H9 (cell line): ENCODE results near the gene CHMP3. TPM values are rescaled to one million over a fixed set of nuclear protein-coding genes. Genes with fewer than 3 reads are reported as not detected.

Experiments used
- DNase-seq: peaks from one replicate; pipeline ENCODE4 v3.0.0-alpha.2; 2017
- H2AFZ ChIP-seq: one replicate; pipeline ENCODE4 v1.6.1; 2013; ENCODE audit warnings: mild to moderate bottlenecking, low read length, control low read depth, moderate library complexity
- H2AK5ac ChIP-seq: 2 replicates; pipeline ENCODE4 v1.6.1; 2013; ENCODE audit warnings: low read length, control low read depth, mixed read lengths; ENCODE audit not compliant: insufficient read length
- H2BK120ac ChIP-seq: one replicate; pipeline ENCODE4 v1.6.1; 2013; ENCODE audit warnings: low read depth, mild to moderate bottlenecking, low read length, control low read depth, inconsistent platforms; ENCODE audit not compliant: poor library complexity, severe bottlenecking
- H2BK12ac ChIP-seq: 2 replicates; pipeline ENCODE4 v1.6.1; 2013; ENCODE audit warnings: low read length, control low read depth, mixed read lengths, low read depth; ENCODE audit not compliant: insufficient read length
- H2BK15ac ChIP-seq: 2 replicates; pipeline ENCODE4 v1.6.1; 2013; ENCODE audit warnings: low read depth, low read length, control low read depth
- H2BK20ac ChIP-seq: one replicate; pipeline ENCODE4 v1.6.1; 2013; ENCODE audit warnings: low read depth, mild to moderate bottlenecking, low read length, control low read depth, inconsistent platforms; ENCODE audit not compliant: poor library complexity, severe bottlenecking
- H2BK5ac ChIP-seq: 2 replicates; pipeline ENCODE4 v1.6.1; 2013; ENCODE audit warnings: low read length, control low read depth, mixed read lengths; ENCODE audit not compliant: insufficient read length
- H3K14ac ChIP-seq: 2 replicates; pipeline ENCODE4 v1.6.1; 2013; ENCODE audit warnings: low read length, control low read depth; ENCODE audit not compliant: insufficient read depth
- H3K18ac ChIP-seq: 2 replicates; pipeline ENCODE4 v1.6.1; 2013; ENCODE audit warnings: low read depth, mild to moderate bottlenecking, mixed read lengths, low read length, control low read depth; ENCODE audit not compliant: insufficient read length
- H3K23ac ChIP-seq: 2 replicates; pipeline ENCODE4 v1.6.1; 2013; ENCODE audit warnings: low read length, control low read depth, mixed read lengths, low read depth; ENCODE audit not compliant: insufficient read length
- H3K23me2 ChIP-seq: 2 replicates; pipeline ENCODE4 v1.6.1; 2013; ENCODE audit warnings: low read depth, mild to moderate bottlenecking, mixed read lengths, low read length, control low read depth; ENCODE audit not compliant: insufficient read length, poor library complexity, severe bottlenecking
- H3K27ac ChIP-seq: 2 replicates; pipeline ENCODE4 v1.5.1; 2013; ENCODE audit warnings: low read length, control low read depth, mixed read lengths, low read depth; ENCODE audit not compliant: insufficient read length
- H3K27me3 ChIP-seq: 2 replicates; pipeline ENCODE4 v1.6.1; 2013; ENCODE audit warnings: low read length, control low read depth, inconsistent platforms; ENCODE audit not compliant: insufficient read depth
- H3K4ac ChIP-seq: 2 replicates; pipeline ENCODE4 v1.6.1; 2013; ENCODE audit warnings: low read depth, mild to moderate bottlenecking, control low read depth, inconsistent platforms, low read length, moderate library complexity
- H3K4me1 ChIP-seq: 2 replicates; pipeline ENCODE4 v1.6.1; 2013; ENCODE audit warnings: low read length, control low read depth, inconsistent platforms; ENCODE audit not compliant: insufficient read depth
- H3K4me2 ChIP-seq: 2 replicates; pipeline ENCODE4 v1.6.1; 2013; ENCODE audit warnings: low read length, control low read depth, mixed read lengths; ENCODE audit not compliant: insufficient read length, insufficient read depth
- H3K56ac ChIP-seq: 2 replicates; pipeline ENCODE4 v1.6.1; 2013; ENCODE audit warnings: low read depth, mild to moderate bottlenecking, mixed read lengths, low read length, control low read depth; ENCODE audit not compliant: insufficient read length
- H3K79me1 ChIP-seq: 2 replicates; pipeline ENCODE4 v1.6.1; 2013; ENCODE audit warnings: low read depth, mild to moderate bottlenecking, moderate library complexity, low read length, control low read depth, inconsistent platforms; ENCODE audit not compliant: insufficient read depth, poor library complexity, severe bottlenecking
- H3K79me2 ChIP-seq: 2 replicates; pipeline ENCODE4 v1.6.1; 2013; ENCODE audit warnings: low read length, control low read depth, inconsistent platforms; ENCODE audit not compliant: insufficient read depth
- H3K9ac ChIP-seq: 2 replicates; pipeline ENCODE4 v1.6.1; 2013; ENCODE audit warnings: low read length, control low read depth, mixed read lengths; ENCODE audit not compliant: insufficient read length; ENCODE audit errors: extremely low read depth
- H3K9me3 ChIP-seq: one replicate; pipeline ENCODE4 v1.6.1; 2013; ENCODE audit warnings: low read depth, low read length, inconsistent platforms; ENCODE audit not compliant: control insufficient read depth
- H3T11ph ChIP-seq: one replicate; pipeline ENCODE4 v1.6.1; 2013; ENCODE audit warnings: mild to moderate bottlenecking, low read length, control low read depth, inconsistent platforms
- H4K20me1 ChIP-seq: one replicate; pipeline ENCODE4 v1.6.1; 2013; ENCODE audit not compliant: control insufficient read depth, insufficient read length, insufficient read depth
- H4K5ac ChIP-seq: 2 replicates; pipeline ENCODE4 v1.6.1; 2013; ENCODE audit warnings: low read depth, mild to moderate bottlenecking, mixed read lengths, low read length, control low read depth; ENCODE audit not compliant: insufficient read length
- H4K8ac ChIP-seq: replicated peaks from 2 replicates; pipeline ENCODE4 v1.6.1; 2013; ENCODE audit warnings: low read length, control low read depth, mixed read lengths, low read depth; ENCODE audit not compliant: insufficient read length
- H4K91ac ChIP-seq: 2 replicates; pipeline ENCODE4 v1.6.1; 2013; ENCODE audit warnings: low read depth, mild to moderate bottlenecking, moderate library complexity, mixed read lengths, low read length, control low read depth; ENCODE audit not compliant: insufficient read length
- H3K27ac Mint-ChIP-seq, 3 experiments: 2 replicates in 2 of 3; 3 replicates in 1 of 3; pipeline ENCODE4 v1.8.0; 2020 to 2021; ENCODE audit warnings: mixed read lengths in 3 of 3, mild to moderate bottlenecking in 1 of 3, moderate library complexity in 1 of 3
- H3K27me3 Mint-ChIP-seq: 2 replicates; pipeline ENCODE4 v1.8.0; 2021; ENCODE audit warnings: low read depth, mild to moderate bottlenecking, moderate library complexity, mixed read lengths
- H3K36me3 Mint-ChIP-seq, 3 experiments: 2 replicates in 2 of 3; 3 replicates in 1 of 3; pipeline ENCODE4 v1.8.0; 2020 to 2021; ENCODE audit warnings: low read depth in 3 of 3, mixed read lengths in 3 of 3; ENCODE audit not compliant: insufficient read depth in 1 of 3
- H3K4me1 Mint-ChIP-seq, 2 experiments: 2 replicates each; pipeline ENCODE4 v1.8.0; 2020; ENCODE audit warnings: mixed read lengths in 2 of 2
- H3K4me3 Mint-ChIP-seq, 2 experiments: 2 replicates in 1 of 2; 3 replicates in 1 of 2; pipeline ENCODE4 v1.8.0; 2020 to 2021; ENCODE audit warnings: mild to moderate bottlenecking in 2 of 2, mixed read lengths in 2 of 2, moderate library complexity in 1 of 2
- H3K9me3 Mint-ChIP-seq, 2 experiments: 2 replicates in 1 of 2; 3 replicates in 1 of 2; pipeline ENCODE4 v1.8.0; 2020; ENCODE audit warnings: mild to moderate bottlenecking in 2 of 2, mixed read lengths in 2 of 2, moderate library complexity in 1 of 2
- WGBS: extraction: QIAGEN DNeasy Blood & Tissue Kit; methylation state at CpG from one replicate; pipeline ENCODE4 v1.1.7; 2013; ENCODE audit warnings: missing lambda C conversion rate, low lambda C conversion rate, mixed read lengths; ENCODE audit not compliant: insufficient read length; ENCODE audit errors: extremely low coverage; 5-methylcytosine and 5-hydroxymethylcytosine counted together
- total RNA-seq: library from RNA; stranded (reverse); gene quantifications from 2 replicates; pipeline ENCODE4 v1.2.1, GENCODE V29; 2021
- TF ChIP-seq, protein P1 (sequence below): fragments of 200-600 bp; sonication (generic); conservative IDR thresholded peaks from 3 replicates; pipeline ENCODE4 v1.8.0; 2021; ENCODE audit warnings: antibody characterized with exemption, mild to moderate bottlenecking

The CHMP3 gene
- total RNA-seq, 1 experiment from 2014 or later: 28.8 TPM

DNA sequence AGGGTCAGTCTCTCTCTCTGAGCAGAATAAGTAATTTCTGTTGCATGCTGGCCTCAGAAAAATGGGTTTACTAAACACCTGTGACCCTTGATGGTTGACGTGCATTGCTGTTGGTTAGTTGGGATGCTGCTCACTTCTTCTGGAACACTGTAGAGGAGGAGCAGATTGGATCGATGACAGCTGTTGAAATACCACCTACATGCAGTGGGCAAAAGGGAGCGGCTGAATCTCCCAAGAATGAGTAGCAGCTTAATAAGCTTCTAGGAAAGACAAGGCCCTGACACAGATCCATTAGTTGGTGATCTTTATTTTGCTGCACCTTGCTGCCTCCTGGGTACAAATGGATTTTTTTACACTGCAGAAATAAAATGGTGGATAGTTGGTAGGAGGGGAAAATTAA is 78.9 kb downstream of the CHMP3 start:
- no peak overlapping the region for H3K9ac ChIP-seq
- no peak overlapping the region for H2BK12ac ChIP-seq
- H2BK5ac ChIP-seq: no peak overlapping the region
- no CpG with 5 or more reads among the region's 3 CpGs for WGBS
- TF ChIP-seq, protein P1, sequence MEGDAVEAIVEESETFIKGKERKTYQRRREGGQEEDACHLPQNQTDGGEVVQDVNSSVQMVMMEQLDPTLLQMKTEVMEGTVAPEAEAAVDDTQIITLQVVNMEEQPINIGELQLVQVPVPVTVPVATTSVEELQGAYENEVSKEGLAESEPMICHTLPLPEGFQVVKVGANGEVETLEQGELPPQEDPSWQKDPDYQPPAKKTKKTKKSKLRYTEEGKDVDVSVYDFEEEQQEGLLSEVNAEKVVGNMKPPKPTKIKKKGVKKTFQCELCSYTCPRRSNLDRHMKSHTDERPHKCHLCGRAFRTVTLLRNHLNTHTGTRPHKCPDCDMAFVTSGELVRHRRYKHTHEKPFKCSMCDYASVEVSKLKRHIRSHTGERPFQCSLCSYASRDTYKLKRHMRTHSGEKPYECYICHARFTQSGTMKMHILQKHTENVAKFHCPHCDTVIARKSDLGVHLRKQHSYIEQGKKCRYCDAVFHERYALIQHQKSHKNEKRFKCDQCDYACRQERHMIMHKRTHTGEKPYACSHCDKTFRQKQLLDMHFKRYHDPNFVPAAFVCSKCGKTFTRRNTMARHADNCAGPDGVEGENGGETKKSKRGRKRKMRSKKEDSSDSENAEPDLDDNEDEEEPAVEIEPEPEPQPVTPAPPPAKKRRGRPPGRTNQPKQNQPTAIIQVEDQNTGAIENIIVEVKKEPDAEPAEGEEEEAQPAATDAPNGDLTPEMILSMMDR: no peak
- no peak overlapping the region for H3K14ac ChIP-seq
- Mint-ChIP-seq H3K27me3 (no peaks in the 10 kb centered on the region), H3K4me3 (no peak overlapping the region), H3K4me1 (peaks cover 0 to 3% of the 10 kb centered on the region in 2 experiments; a peak in 1 of 4 replicates), H3K27ac (no peak overlapping the region), H3K9me3 (no peaks in the 10 kb centered on the region), H3K36me3 (peaks cover 47 to 91% (median 82%) of the 10 kb centered on the region in 3 experiments)
- H3K9me3 ChIP-seq: no peaks in the 10 kb centered on the region
- H2BK15ac ChIP-seq: no peak overlapping the region
- H4K20me1 ChIP-seq: no peaks in the 10 kb centered on the region
- H2BK20ac ChIP-seq: no peak overlapping the region
- no peak overlapping the region for H2AK5ac ChIP-seq
- H3K4ac ChIP-seq: no peak overlapping the region
- no peak overlapping the region for H4K8ac ChIP-seq
- H4K5ac ChIP-seq: no peak overlapping the region
- H3K23me2 ChIP-seq: no peaks in the 10 kb centered on the region
- no peak overlapping the region for H2AFZ ChIP-seq
- H3K4me1 ChIP-seq: no peaks in the 10 kb centered on the region
- no peak overlapping the region for H4K91ac ChIP-seq
- H3K56ac ChIP-seq: no peak overlapping the region
- no peaks in the 10 kb centered on the region for H3K79me2 ChIP-seq
- no peak overlapping the region for H3K4me2 ChIP-seq
- no peak overlapping the region for H3K18ac ChIP-seq
- no peak overlapping the region for H3K23ac ChIP-seq
- H3K27ac ChIP-seq: no peak overlapping the region
- no peak overlapping the region for H2BK120ac ChIP-seq
- no peaks in the 10 kb centered on the region for H3K27me3 ChIP-seq
- H3T11ph ChIP-seq: no peak overlapping the region
- no peak for DNase-seq
- H3K79me1 ChIP-seq: no peaks in the 10 kb centered on the region
